ENCODE results near the gene ZCCHC2. TPM values are rescaled to one million over a fixed set of nuclear protein-coding genes. Genes with fewer than 3 reads are reported as not detected.

Gene ZCCHC2
- total RNA-seq, 1 donor from 2014 or later = 14.8 TPM

DNA sequence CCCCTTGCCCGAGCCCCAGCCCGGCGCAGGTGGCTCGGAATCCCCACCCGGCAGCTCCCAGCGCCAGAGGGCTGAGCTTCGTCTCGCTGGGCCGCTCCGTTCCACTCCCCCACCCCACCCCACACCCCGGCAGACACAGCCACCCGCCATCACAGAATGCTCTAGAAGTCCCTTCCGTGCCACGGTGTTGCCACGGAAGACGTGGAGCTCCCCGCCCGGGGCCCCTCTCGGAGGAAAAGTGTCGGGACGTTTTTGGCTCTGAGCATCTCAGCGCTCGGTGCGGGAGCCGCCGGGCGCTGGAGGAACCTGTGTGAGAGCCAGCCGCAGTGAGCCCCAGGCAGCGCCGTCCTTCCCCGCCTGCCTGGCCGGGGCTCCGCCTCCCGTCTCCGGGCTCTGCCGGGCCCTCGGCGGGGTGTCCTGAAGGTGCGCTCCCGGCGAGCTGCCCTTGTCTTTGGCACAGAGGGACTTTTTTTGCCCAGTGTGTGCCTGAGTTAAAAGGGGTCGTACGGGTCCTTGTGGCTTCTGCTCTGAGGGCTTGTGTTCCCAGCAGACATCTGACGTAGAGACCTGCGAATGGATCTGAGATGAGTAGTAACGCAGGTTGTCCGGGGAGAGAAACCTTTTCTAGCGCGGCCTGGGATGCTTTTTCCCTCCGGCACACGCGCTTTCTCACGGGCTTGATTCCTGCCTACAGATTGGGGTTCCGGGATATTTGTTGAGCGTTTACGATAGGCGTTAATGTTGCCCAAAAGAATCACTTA lies 1.8 kb downstream of the ZCCHC2 start:
- H3K4me3 ChIP-seq (ENCODE audit: low read depth, low read length) = peak overlapping the region; percentile 92
- TF ChIP-seq CTCF (conservative IDR thresholded peaks at IDR 0.05; ENCODE audit: low read depth, low read length) = no peak
- DNase-seq (ENCODE audit: low read depth) = no peak

GRCh38 chr18:62525608-62526007 lies 2.8 kb downstream of the ZCCHC2 start:
- DNase-seq (ENCODE audit: low read depth) = no peak
- no peak for TF ChIP-seq CTCF (conservative IDR thresholded peaks at IDR 0.05; ENCODE audit: low read depth, low read length)
- peak overlapping the region; percentile 92 for H3K4me3 ChIP-seq (ENCODE audit: low read depth, low read length)

DNA sequence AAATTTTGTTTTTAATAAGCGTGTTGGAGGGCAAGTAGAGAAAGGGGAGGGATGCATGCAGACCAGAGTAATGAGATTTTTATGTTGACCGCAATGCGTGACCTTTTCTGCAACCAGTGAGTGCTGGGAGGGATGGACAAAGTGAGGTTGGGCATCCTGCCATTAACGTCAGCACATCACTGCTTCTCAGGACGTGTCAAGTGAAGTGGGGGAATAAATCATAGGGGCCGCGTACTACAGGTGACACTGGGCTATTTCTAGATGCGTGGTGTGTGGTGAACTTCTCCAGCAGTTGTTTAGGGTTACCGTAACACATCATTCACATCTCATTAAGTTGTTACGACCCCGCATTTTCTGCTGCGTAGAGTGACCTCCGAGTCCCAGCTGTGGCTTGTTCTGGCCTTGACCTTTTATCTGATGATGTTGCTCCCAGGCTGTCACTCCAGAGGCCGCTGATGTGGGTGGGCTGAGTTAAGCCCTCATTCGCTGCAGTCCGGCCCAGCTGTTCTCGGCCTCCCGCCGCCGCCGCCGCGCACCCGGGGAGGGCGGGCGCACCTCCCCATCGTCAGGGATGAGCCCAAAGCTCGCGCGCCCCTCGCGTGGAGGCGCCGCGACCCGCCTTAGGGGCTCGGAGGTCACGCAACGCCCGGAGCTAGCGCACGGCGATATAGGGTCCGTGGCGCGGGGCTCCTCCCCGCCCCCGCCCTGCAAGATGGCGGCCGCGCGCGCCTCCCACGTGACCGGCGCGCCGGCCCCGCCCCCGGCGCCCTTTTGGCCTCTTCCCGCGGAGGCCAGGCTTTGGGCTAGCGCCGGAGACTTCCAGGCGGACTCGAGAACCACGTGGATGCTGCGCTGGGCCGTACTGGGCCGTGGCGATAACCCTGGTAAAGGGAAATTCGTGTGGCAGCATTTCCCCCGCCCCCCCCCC lies 3.5 kb downstream of the ZCCHC2 start:
- no peak for DNase-seq (ENCODE audit: low read depth)
- peak overlapping the region; percentile 92 for H3K4me3 ChIP-seq (ENCODE audit: low read depth, low read length)
- TF ChIP-seq CTCF (conservative IDR thresholded peaks at IDR 0.05; ENCODE audit: low read depth, low read length) = no peak

GRCh38 chr18:62529597-62529996 lies 6.8 kb downstream of the ZCCHC2 start:
- no peak for TF ChIP-seq CTCF (conservative IDR thresholded peaks at IDR 0.05; ENCODE audit: low read depth, low read length)
- no peak overlapping the region for H3K4me3 ChIP-seq (ENCODE audit: low read depth, low read length)
- DNase-seq (ENCODE audit: low read depth) = no peak

DNA sequence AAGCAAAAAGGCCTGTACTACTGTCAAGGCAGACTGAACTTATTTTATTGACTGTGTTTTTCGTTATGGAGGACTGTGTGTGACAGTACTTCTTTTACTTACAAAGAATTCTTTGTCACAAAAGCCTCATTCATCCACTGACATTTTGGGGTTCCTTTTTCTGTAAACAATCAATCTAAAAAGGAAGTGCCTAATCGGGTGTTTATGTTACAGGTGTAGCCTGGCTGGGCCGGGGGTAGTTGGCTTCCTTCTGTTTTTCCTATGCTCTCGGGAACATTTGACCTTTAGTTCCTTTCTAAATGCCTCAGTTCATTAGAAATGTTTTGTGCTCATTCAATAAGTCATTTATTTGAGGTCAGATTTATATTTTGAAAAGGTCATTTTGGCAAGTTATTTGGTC lies 8.3 kb downstream of the ZCCHC2 start:
- no peak overlapping the region for H3K4me3 ChIP-seq (ENCODE audit: low read depth, low read length)
- DNase-seq (ENCODE audit: low read depth) = no peak
- no peak for TF ChIP-seq CTCF (conservative IDR thresholded peaks at IDR 0.05; ENCODE audit: low read depth, low read length)

- H3K4me3 ChIP-seq (ENCODE audit: low read depth, low read length) = no peak overlapping the region
- no peak for TF ChIP-seq CTCF (conservative IDR thresholded peaks at IDR 0.05; ENCODE audit: low read depth, low read length)
- DNase-seq (ENCODE audit: low read depth) = no peak
Measured at GRCh38 chr18:62531931-62532330, 9.1 kb downstream of the ZCCHC2 start.

Measured in epithelial cell of proximal tubule (primary cell).